ENCODE results near the gene ATOH8.

Gene ATOH8

DNA sequence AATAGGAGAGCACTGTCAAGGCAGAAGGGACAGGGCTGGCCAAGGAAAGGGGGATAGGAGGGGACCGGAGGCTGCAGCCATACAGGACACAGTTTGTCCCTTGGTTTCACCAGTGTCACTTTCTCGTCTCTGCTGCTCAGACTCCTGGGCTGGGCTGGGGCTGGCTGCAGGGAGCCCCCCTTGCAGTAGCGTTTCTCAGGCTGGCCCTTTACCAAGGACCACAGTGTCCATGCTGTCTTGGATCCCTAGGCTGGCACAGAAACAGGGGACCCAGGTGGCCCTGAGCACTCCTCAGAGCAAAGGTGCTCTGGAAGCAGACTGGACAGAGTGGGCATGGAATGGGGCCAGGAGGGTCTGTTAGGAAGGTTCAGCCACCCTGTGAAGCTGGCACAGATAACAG lies 34.8 kb downstream of the ATOH8 start:
- DNase-seq = no peak

- DNase-seq = no peak
Observed at GRCh38 chr2:85789271-85789670, 35.5 kb downstream of the ATOH8 start.

GRCh38 chr2:85790032-85790431 lies 36.2 kb downstream of the ATOH8 start:
- DNase-seq = no peak

DNA sequence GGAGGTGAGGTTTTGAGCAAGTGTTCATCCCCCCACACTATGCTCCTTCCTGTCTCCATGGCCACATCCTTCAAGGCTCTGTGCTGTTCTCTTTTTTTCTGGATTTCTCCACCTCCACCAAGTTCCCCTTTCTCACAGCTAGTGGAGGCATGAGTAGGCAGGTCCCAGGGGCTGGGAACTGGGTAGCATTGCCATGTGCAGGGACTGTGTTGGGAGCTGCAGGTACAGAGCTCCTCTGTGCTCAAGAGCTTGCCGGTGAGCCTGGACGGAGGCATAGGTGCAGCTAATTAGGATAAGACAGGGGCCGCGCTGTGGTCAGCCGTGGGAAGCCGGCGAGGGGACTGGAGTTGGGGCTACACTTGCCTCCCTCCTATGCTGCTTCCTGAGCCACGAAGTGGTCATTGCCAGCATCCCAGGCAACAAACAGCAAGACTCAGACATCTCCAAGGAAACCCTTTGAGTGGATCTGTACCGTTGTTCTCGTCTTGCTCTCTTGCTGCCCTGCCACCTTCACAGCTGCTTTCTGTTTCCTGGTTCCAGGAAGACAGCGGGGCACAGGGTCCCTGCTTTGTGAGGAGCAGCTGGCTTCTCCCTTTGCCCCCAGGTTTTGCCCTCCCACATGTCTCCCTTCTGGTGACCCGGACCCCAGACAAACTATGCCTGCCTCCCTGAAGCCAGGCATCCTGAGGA lies 36.9 kb downstream of the ATOH8 start:
- DNase-seq = peak; percentile 60

- no peak for DNase-seq
Observed at GRCh38 chr2:85791704-85792565, 38.1 kb downstream of the ATOH8 start.

DNA sequence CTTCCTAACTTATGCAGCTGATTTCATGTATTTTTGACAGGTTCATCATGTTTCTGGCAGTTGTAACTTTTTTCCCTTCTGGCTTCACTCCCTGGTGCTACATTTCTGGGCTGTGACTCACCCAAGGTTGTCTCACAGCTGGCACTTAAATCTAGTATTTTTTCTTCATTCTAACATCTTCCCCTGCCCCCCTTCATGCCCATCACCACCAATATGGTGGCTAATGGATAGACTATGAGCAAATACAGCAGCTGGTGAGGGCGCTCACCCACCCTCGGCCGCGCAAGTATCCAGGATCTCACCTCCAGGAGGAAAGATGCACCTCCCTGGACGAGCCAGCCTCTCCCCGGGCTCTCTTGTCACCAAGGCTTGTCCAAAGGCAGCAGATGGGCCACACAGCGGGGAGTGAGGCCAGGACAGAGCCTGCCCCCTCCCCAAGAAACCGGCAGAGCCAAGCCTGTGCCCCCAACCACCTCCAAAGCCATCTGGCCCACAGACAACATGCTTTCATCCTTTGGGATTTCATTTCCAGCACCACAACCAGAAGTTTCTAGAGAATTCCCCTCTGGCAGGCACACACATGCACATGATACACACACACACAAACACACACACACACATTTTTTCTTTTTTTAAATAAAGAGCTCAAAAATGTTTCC lies 39.1 kb downstream of the ATOH8 start:
- no peak for DNase-seq

DNA sequence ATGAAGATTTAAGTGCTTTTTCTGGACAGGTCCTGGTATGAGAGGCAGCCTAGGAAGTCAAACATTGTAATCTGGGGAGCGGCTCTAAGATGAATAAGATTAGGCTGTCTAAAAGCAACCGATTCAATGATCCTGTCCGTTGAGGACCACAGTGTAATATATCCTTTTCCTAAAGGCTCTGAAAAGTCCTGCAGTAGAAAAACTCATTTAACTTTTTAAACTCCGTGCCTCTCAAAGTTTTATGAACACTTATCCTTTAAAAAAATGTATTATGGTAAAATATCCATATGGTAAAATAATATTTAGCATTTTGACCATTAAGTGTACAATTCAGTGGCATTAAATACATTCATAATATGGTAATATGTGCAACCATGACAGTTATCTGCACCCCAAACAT lies 39.8 kb downstream of the ATOH8 start:
- no peak for DNase-seq

DNA sequence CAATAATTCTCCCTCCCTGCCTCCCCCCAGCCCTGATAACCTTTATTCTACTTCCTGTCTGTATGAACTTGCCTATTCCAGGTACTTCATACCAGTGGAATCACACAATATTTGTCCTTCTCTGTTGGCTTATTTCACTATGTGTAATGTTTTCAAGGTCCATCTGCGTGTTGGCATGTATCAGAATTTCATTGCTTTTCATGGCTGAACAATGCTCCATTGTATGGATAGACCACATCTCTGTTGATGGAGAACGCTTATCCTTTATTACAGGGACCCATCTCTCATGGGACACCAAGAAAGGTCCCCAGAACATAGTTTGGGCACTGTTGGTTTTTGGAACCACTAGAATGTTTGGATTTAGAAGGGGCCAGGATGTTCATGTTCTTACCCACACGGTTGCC lies 40.2 kb downstream of the ATOH8 start:
- no peak for DNase-seq

- DNase-seq = no peak
Observed at GRCh38 chr2:85794491-85795121, 40.8 kb downstream of the ATOH8 start.

GRCh38 chr2:85795331-85796045 lies 41.7 kb downstream of the ATOH8 start:
- no peak for DNase-seq

- DNase-seq = no peak
Observed at GRCh38 chr2:85796046-85796340, 42.2 kb downstream of the ATOH8 start.

- no peak for DNase-seq
Observed at GRCh38 chr2:85796341-85797262, 42.8 kb downstream of the ATOH8 start.

- no peak for DNase-seq
Observed at GRCh38 chr2:85797263-85797660, 43.5 kb downstream of the ATOH8 start.

GRCh38 chr2:85797921-85798320 lies 44.1 kb downstream of the ATOH8 start:
- peak; percentile 53 for DNase-seq

GRCh38 chr2:85799215-85799956 lies 45.6 kb downstream of the ATOH8 start:
- no peak for DNase-seq

DNA sequence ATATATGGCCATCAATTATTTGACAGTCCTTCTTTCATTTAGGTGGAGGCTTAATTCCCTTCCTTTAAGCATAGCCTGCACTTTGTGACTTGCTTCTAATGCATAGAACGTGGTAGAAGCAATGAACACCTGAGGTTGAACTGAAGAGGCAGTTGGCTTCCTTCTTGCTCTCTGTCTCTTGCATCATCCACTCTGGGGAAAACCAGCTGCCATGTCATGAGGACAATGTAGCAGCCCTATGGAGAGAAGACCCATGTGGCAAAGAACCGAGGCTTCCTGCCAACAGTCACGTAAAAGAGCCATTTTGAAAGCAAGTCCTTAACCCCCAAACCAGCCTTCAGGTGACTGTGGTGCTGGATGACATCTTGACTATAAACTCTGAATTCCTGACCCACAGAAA lies 46.8 kb downstream of the ATOH8 start:
- DNase-seq = peak; percentile 15

- no peak for DNase-seq
Observed at GRCh38 chr2:85801871-85802270, 48.1 kb downstream of the ATOH8 start.

- DNase-seq = no peak
Observed at GRCh38 chr2:85802354-85803103, 48.7 kb downstream of the ATOH8 start.

- no peak for DNase-seq
Observed at GRCh38 chr2:85803704-85804425, 50.1 kb downstream of the ATOH8 start.

- DNase-seq = peak; percentile 67
Observed at GRCh38 chr2:85804583-85804982, 50.8 kb downstream of the ATOH8 start.

Measured in hematopoietic multipotent progenitor cell treated with erythropoietin and hydrocortisone succinate and interleukin-3 and kit ligand, for 4 days (in vitro differentiated cells).